ENCODE measurements around the gene THTPA.

DNA sequence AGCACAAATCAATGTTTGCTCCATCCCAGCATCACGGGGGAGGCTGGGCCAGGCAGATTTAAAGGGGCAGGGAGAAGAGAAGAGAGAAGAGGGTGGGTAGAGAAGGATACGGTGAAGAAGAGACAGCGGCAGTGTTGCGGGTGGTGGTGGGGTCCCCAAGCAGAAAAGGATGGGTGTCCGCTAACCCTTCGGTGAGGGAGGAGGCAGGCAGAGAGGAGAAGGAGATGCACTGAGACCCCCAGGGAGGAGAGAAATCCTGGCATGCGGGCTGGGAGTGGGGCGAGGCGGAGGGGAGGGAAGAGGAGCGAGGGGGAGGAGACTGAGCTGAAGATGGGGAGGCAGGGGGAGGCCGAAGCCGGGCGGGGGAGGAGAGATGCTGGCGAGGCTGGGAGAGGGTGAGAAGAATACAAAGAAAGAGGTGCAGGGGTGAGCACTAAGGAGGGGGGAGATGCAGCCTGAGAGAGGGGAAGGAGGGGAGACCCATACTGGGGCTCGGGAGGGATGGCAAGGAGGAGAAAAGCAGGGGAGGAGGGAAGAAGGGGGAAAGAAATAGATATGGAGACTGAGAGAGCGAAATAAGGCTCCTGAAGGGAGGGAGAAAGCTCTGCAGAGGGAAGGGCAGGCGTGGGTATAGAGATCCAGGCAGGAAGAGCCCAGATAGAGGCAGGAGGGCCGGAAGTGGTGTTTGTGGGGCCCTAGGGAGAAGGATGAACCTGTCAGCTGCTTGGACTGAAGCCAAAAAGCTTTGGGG lies 22.7 kb downstream of the THTPA start, which contains the start of gene JPH4:
- TF ChIP-seq, protein P1, sequence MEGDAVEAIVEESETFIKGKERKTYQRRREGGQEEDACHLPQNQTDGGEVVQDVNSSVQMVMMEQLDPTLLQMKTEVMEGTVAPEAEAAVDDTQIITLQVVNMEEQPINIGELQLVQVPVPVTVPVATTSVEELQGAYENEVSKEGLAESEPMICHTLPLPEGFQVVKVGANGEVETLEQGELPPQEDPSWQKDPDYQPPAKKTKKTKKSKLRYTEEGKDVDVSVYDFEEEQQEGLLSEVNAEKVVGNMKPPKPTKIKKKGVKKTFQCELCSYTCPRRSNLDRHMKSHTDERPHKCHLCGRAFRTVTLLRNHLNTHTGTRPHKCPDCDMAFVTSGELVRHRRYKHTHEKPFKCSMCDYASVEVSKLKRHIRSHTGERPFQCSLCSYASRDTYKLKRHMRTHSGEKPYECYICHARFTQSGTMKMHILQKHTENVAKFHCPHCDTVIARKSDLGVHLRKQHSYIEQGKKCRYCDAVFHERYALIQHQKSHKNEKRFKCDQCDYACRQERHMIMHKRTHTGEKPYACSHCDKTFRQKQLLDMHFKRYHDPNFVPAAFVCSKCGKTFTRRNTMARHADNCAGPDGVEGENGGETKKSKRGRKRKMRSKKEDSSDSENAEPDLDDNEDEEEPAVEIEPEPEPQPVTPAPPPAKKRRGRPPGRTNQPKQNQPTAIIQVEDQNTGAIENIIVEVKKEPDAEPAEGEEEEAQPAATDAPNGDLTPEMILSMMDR (IDR thresholded peaks at IDR 0.05): no peak
- TF ChIP-seq EZH2 (IDR thresholded peaks at IDR 0.05; ENCODE audit: borderline replicate concordance, insufficient read depth, low read depth, low read length, poor library complexity, severe bottlenecking): no peak
